Astrocyte of the cerebellum (primary cell): Measurements from ENCODE around the gene GPX2.

Source experiments
- DNase-seq: peaks from one replicate; pipeline ENCODE4 v3.0.0-alpha.2; 2011; ENCODE audit warnings: low read depth
- H3K4me3 ChIP-seq: 2 replicates; pipeline ENCODE4 v1.5.1; 2011; ENCODE audit warnings: mild to moderate bottlenecking, low read depth, low read length, moderate library complexity
- in situ Hi-C: cut with HindIII; loops from 2 replicates; pipeline ENCODE4 v1.10.0; 2017; ENCODE audit warnings: low sequenced_read_pairs
- TF ChIP-seq, protein P1 (sequence below): IDR thresholded peaks from 2 replicates; pipeline ENCODE4 v1.5.1; 2012; ENCODE audit warnings: low read length, low read depth, moderate library complexity, mild to moderate bottlenecking; ENCODE audit errors: missing control alignments

The GPX2 gene

DNA sequence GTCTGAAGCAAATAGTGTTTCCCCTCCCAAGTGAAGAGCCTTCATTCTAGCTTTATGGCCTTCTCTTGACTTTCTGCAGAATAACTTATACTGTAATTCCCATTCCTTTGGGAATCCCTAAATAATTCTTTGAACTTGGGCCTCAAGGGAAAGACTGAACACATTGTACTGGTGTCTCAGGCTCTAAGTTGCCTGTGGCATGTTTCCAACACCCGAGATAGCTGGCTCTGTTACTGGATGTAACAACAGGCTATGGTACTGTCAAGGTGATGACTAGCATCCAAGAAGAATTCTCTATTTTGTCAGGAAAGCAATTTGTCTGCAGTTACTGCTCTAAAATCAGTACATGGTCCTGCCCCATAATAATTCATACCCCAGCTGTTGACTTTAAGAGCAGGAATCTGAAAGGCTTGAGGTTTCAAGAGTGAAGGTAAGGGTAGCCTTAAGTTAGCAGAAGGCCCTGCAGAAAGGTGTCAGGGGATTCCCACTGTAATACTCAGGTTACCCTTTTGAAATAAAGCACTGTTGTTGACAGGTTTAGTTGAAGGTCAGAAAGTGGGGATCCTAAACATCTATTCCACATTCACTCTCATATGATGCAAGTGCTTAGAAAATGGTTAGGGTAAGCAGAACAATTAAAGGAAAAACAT, 5.2 kb downstream of the GPX2 start:
- TF ChIP-seq, protein P1, sequence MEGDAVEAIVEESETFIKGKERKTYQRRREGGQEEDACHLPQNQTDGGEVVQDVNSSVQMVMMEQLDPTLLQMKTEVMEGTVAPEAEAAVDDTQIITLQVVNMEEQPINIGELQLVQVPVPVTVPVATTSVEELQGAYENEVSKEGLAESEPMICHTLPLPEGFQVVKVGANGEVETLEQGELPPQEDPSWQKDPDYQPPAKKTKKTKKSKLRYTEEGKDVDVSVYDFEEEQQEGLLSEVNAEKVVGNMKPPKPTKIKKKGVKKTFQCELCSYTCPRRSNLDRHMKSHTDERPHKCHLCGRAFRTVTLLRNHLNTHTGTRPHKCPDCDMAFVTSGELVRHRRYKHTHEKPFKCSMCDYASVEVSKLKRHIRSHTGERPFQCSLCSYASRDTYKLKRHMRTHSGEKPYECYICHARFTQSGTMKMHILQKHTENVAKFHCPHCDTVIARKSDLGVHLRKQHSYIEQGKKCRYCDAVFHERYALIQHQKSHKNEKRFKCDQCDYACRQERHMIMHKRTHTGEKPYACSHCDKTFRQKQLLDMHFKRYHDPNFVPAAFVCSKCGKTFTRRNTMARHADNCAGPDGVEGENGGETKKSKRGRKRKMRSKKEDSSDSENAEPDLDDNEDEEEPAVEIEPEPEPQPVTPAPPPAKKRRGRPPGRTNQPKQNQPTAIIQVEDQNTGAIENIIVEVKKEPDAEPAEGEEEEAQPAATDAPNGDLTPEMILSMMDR = no peak
- no peak overlapping the region for H3K4me3 ChIP-seq
- DNase-seq = no peak
- in situ Hi-C loops = no loop called here

DNA sequence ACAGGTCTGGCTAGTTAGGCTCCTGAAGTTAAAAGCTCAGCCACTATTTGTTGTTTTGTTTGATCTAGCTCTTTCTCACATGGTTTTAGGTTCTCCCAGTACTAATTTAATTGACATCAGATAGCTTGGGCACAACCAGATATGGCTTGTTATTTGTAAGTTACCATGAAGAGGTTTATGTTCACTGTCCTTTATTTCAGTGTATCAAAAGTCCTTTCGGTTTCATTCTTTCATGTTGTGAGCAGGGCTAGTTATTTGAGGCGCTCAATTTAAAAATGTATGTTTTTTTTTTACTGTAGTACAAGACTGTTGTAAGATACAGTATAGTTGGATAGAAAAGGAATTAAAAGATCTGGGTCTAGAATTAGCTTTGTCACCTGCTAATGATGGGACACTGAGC, 7.0 kb downstream of the GPX2 start:
- TF ChIP-seq, protein P1 = no peak
- no peak overlapping the region for H3K4me3 ChIP-seq
- no peak for DNase-seq
- in situ Hi-C loops = no loop called here

DNA sequence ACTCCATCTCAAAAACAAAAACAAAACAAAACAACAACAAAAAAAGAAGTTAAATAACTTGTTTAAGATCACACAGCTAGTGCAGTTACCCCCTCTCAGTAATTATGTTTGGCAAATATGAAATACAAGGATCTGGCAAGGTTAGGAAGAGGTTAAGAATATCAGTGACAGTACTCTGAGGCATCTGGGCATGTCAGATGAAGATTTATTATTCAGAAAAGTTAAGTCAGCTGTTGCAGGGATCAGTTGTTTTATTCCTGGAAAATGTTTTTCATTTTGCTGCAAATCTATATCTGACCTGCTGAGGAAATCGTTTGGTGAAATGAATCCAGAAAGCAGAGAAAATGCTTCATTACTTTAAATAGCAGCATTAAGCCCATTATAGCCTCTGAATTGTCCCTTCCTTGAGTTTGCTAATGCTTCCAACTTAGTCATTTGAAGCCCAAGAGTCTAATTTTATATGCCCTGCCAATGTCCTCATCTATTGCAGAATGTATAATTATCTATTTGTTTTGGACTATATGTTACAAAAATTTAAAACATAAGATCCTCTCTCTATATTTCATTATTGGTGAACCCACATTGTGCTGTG, 8.1 kb downstream of the GPX2 start:
- TF ChIP-seq, protein P1 = no peak
- no peak for DNase-seq
- in situ Hi-C loops = no loop called here
- H3K4me3 ChIP-seq = no peak overlapping the region

DNA sequence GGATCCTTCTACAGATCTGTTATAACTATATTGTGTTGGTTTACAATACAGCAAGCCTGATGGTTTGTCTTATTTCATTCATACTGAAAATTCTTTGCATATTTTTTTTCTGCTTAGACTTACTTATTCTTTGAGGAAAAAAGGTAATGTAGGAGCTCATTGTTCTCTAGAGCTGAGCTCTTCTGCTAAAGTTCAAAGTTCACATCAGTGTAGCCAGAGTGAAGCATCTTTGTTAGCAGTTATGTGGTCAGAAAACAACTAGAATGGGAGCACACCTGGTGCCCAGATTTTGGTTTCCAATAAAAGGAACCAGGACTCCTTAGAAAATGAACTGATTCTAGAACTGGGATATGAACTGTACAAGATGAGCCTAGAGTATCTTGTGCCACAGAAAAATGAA, 10.3 kb downstream of the GPX2 start:
- TF ChIP-seq, protein P1 = no peak

DNA sequence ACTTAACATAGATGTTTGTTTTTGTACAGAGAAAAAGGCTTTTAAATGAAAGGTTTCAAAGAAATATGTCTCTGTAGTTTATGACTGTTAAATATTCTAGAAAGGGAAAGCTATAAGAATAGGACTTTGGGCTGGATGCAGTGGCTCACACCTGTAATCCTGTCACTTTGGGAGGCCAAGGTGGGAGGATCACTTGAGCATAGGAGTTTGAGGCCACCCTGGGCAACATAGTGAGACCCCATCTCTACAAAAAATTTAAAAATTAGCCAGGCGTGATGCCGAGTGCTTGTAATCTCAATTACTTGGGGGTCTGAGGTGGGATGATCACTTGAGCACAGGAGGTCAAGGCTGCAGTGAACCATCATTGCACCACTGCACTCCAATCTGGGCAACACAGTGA, 11.4 kb downstream of the GPX2 start:
- TF ChIP-seq, protein P1 = no peak
- no peak for DNase-seq
- in situ Hi-C loops = no loop called here
- H3K4me3 ChIP-seq = no peak overlapping the region

More for the DNA sequence above, 10.3 kb downstream of the GPX2 start:
- no peak for DNase-seq
- in situ Hi-C loops = no loop called here
- H3K4me3 ChIP-seq = no peak overlapping the region

DNA sequence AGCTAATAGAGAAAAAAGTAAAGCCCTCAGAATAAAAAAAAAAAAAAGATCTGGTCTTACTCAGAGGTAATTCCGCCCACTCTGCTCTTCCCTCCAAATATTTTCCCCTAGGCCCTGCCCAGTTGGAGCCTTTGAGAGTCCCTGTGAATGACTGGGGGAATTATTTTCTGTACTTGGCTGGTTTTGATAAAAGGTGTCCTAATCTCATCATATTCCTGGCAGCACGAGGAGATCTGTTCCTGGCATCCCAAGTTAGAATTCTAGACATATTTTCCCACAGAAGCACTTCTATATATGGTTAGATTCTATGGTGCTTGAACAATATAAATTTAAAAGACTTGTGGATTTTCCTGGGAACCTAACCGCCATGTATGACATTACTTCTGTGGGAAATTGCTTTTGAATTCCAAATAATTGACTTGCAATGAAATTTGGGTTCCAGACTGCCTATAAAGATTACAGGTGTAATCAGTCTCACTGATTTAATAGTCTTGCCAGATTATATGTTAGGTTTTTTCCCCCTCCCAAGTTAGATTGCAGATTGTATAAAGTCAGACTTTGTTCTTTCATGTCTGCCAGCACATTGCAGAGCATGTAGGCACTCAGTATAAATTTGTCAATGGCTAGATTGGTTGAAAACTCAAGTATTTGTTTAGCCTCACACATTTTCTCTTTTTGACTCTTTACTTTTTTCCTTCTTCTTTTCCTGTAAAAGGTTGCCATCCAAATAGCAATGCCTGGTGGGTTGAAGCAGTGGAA, 12.3 kb downstream of the GPX2 start:
- in situ Hi-C loops = no loop called here
- DNase-seq = no peak
- H3K4me3 ChIP-seq = no peak overlapping the region
- TF ChIP-seq, protein P1 = no peak
